Activated naive CD4-positive, alpha-beta T cell treated with anti-CD3 and anti-CD28 coated beads, Interleukin-2, amount 50 U/mL, for 72 hours (primary cell): Measurements from ENCODE around the gene SPOCK3. TPM values are rescaled to one million over a fixed set of nuclear protein-coding genes. Genes with fewer than 3 reads are reported as not detected.
"Not testable (repeated sequence)": the region's sequence is repeated elsewhere in the genome, so short reads cannot be mapped to it uniquely, and the experiment has no call there.

Experiments used
- ATAC-seq, 2 donors: fragments of 150-1000 bp; cut with Tn5 transposase; 2 replicates each; pipeline ENCODE4 v1.10.0; 2021; ENCODE audit warnings: mild to moderate bottlenecking in 2 of 2, moderate library complexity in 2 of 2
- DNase-seq, 2 donors: peaks; one replicate each; pipeline ENCODE4 v3.0.0; 2021 to 2022; ENCODE audit warnings: low spot score in 2 of 2
- H3K27ac Mint-ChIP-seq, 2 donors: one replicate each; pipeline ENCODE4 v1.8.0; 2022; ENCODE audit warnings: mild to moderate bottlenecking in 2 of 2, mixed read lengths in 2 of 2
- H3K36me3 Mint-ChIP-seq, 2 donors: one replicate each; pipeline ENCODE4 v1.8.0; 2022; ENCODE audit warnings: mixed read lengths in 2 of 2
- H3K9me3 Mint-ChIP-seq, 2 donors: one replicate each; pipeline ENCODE4 v1.8.0; 2022; ENCODE audit warnings: mixed read lengths in 2 of 2
- total RNA-seq, 2 donors: library from RNA; stranded (reverse); gene quantifications; one replicate each; pipeline ENCODE4 v1.2.3, GENCODE V29; 2022

Gene SPOCK3
- total RNA-seq, 2 donors from 2014 or later = not detected

GRCh38 chr4:166956484-166956883 lies 277.8 kb downstream of the SPOCK3 start:
- DNase-seq = no peak
- peaks cover 16 to 28% of the 10 kb centered on the region in 2 donors for H3K9me3 Mint-ChIP-seq

GRCh38 chr4:166941629-166942028 lies 292.7 kb downstream of the SPOCK3 start:
- no peaks in the 10 kb centered on the region for H3K36me3 Mint-ChIP-seq

More at GRCh38 chr4:166956484-166956883, 277.8 kb downstream of the SPOCK3 start:
- ATAC-seq = no peak
- Mint-ChIP-seq H3K36me3 (no peaks in the 10 kb centered on the region), H3K27ac (no peak overlapping the region)

GRCh38 chr4:166930464-166930863 lies 303.8 kb downstream of the SPOCK3 start:
- Mint-ChIP-seq H3K36me3 (peaks cover 0 to 4% of the 10 kb centered on the region in 2 donors), H3K9me3 (peaks cover 10 to 18% of the 10 kb centered on the region in 2 donors), H3K27ac (no peak overlapping the region)
- DNase-seq (no peak), ATAC-seq (no peak)

More at GRCh38 chr4:166941629-166942028, 292.7 kb downstream of the SPOCK3 start:
- Mint-ChIP-seq H3K27ac (no peak overlapping the region), H3K9me3 (peaks cover 9 to 17% of the 10 kb centered on the region in 2 donors)
- DNase-seq (no peak), ATAC-seq (peak; percentile 75 to 99)

GRCh38 chr4:166924424-166924823 lies 309.9 kb downstream of the SPOCK3 start:
- peaks cover 14 to 21% of the 10 kb centered on the region in 2 donors for H3K9me3 Mint-ChIP-seq

GRCh38 chr4:166913926-166914325 lies 320.4 kb downstream of the SPOCK3 start:
- H3K36me3 Mint-ChIP-seq = no peaks in the 10 kb centered on the region
- H3K27ac Mint-ChIP-seq = no peak overlapping the region
- DNase-seq (no peak), ATAC-seq (no peak)
- peaks cover 4 to 5% of the 10 kb centered on the region in 2 donors for H3K9me3 Mint-ChIP-seq

More at GRCh38 chr4:166924424-166924823, 309.9 kb downstream of the SPOCK3 start:
- H3K27ac Mint-ChIP-seq = no peak overlapping the region
- no peaks in the 10 kb centered on the region for H3K36me3 Mint-ChIP-seq
- no peak for DNase-seq
- ATAC-seq = no peak

GRCh38 chr4:166903408-166903807 lies 330.9 kb downstream of the SPOCK3 start:
- no peak for DNase-seq
- Mint-ChIP-seq H3K27ac (no peak overlapping the region), H3K36me3 (no peaks in the 10 kb centered on the region), H3K9me3 (peaks cover 15 to 16% of the 10 kb centered on the region in 2 donors)
- no peak for ATAC-seq

- no peak for ATAC-seq
- Mint-ChIP-seq H3K9me3 (peaks cover 15 to 18% of the 10 kb centered on the region in 2 donors), H3K27ac (no peak overlapping the region), H3K36me3 (no peaks in the 10 kb centered on the region)
- no peak for DNase-seq
Observed at GRCh38 chr4:166902941-166903340, 331.4 kb downstream of the SPOCK3 start.

GRCh38 chr4:166896254-166896653 lies 338.0 kb downstream of the SPOCK3 start:
- H3K9me3 Mint-ChIP-seq = peaks cover 5 to 17% of the 10 kb centered on the region in 2 donors
- no peak overlapping the region for H3K27ac Mint-ChIP-seq
- no peaks in the 10 kb centered on the region for H3K36me3 Mint-ChIP-seq
- ATAC-seq = no peak
- no peak for DNase-seq

- peaks cover 1 to 20% of the 10 kb centered on the region in 2 donors for H3K9me3 Mint-ChIP-seq
- DNase-seq = no peak
- no peak for ATAC-seq
- H3K27ac Mint-ChIP-seq = no peak overlapping the region
- no peaks in the 10 kb centered on the region for H3K36me3 Mint-ChIP-seq
Observed at GRCh38 chr4:166895771-166896170, 338.5 kb downstream of the SPOCK3 start.

- ATAC-seq = no peak
- H3K27ac Mint-ChIP-seq = no peak overlapping the region
- H3K9me3 Mint-ChIP-seq = peaks cover 5 to 8% of the 10 kb centered on the region in 2 donors
- DNase-seq = no peak
- no peaks in the 10 kb centered on the region for H3K36me3 Mint-ChIP-seq
Observed at GRCh38 chr4:166887457-166887856, 346.8 kb downstream of the SPOCK3 start.

- no peaks in the 10 kb centered on the region for H3K36me3 Mint-ChIP-seq
- peaks cover 5 to 8% of the 10 kb centered on the region in 2 donors for H3K9me3 Mint-ChIP-seq
- H3K27ac Mint-ChIP-seq = no peak overlapping the region
- ATAC-seq (no peak), DNase-seq (no peak)
Observed at GRCh38 chr4:166886718-166887117, 347.6 kb downstream of the SPOCK3 start.

GRCh38 chr4:166882221-166882620 lies 352.1 kb downstream of the SPOCK3 start:
- Mint-ChIP-seq H3K27ac (no peak overlapping the region), H3K36me3 (no peaks in the 10 kb centered on the region), H3K9me3 (peaks cover 5 to 6% of the 10 kb centered on the region in 2 donors)
- DNase-seq (no peak), ATAC-seq (no peak)

- DNase-seq (no peak), ATAC-seq (no peak)
- H3K9me3 Mint-ChIP-seq = peaks cover 11 to 13% of the 10 kb centered on the region in 2 donors
- no peaks in the 10 kb centered on the region for H3K36me3 Mint-ChIP-seq
- H3K27ac Mint-ChIP-seq = no peak overlapping the region
Observed at GRCh38 chr4:166875821-166876220, 358.5 kb downstream of the SPOCK3 start.

GRCh38 chr4:166862032-166862431 lies 372.3 kb downstream of the SPOCK3 start:
- no peak overlapping the region for H3K27ac Mint-ChIP-seq
- H3K36me3 Mint-ChIP-seq = no peaks in the 10 kb centered on the region
- ATAC-seq = no peak
- no peak for DNase-seq
- peaks cover 11 to 23% of the 10 kb centered on the region in 2 donors for H3K9me3 Mint-ChIP-seq

GRCh38 chr4:166850398-166850797 lies 383.9 kb downstream of the SPOCK3 start:
- not testable (repeated sequence) for DNase-seq, H3K27ac Mint-ChIP-seq, H3K9me3 Mint-ChIP-seq, H3K36me3 Mint-ChIP-seq, ATAC-seq

GRCh38 chr4:166846939-166847338 lies 387.4 kb downstream of the SPOCK3 start:
- H3K36me3 Mint-ChIP-seq = peaks cover 0 to under 1% of the 10 kb centered on the region in 2 donors
- DNase-seq (no peak), ATAC-seq (no peak)
- H3K27ac Mint-ChIP-seq = no peak overlapping the region
- H3K9me3 Mint-ChIP-seq = peaks cover 0 to under 1% of the 10 kb centered on the region in 2 donors

- DNase-seq = no peak
- H3K9me3 Mint-ChIP-seq = peaks cover 10 to 13% of the 10 kb centered on the region in 2 donors
- H3K36me3 Mint-ChIP-seq = peaks cover 0 to 5% of the 10 kb centered on the region in 2 donors
- no peak overlapping the region for H3K27ac Mint-ChIP-seq
- ATAC-seq = no peak
Observed at GRCh38 chr4:166842795-166843261, 391.5 kb downstream of the SPOCK3 start.

GRCh38 chr4:166839615-166840251 lies 394.6 kb downstream of the SPOCK3 start:
- Mint-ChIP-seq H3K27ac (no peak overlapping the region), H3K36me3 (peaks cover 0 to 5% of the 10 kb centered on the region in 2 donors), H3K9me3 (peaks cover 15 to 17% of the 10 kb centered on the region in 2 donors)
- DNase-seq = no peak
- ATAC-seq = no peak
